H9 (cell line): ENCODE measurements around the gene CAPN8. TPM values are rescaled to one million over a fixed set of nuclear protein-coding genes. Genes with fewer than 3 reads are reported as not detected.

Experiments
- DNase-seq: peaks from one replicate; pipeline ENCODE4 v3.0.0-alpha.2; 2017
- H2AFZ ChIP-seq: one replicate; pipeline ENCODE4 v1.6.1; 2013; ENCODE audit warnings: mild to moderate bottlenecking, low read length, control low read depth, moderate library complexity
- H2AK5ac ChIP-seq: 2 replicates; pipeline ENCODE4 v1.6.1; 2013; ENCODE audit warnings: low read length, control low read depth, mixed read lengths; ENCODE audit not compliant: insufficient read length
- H2BK120ac ChIP-seq: one replicate; pipeline ENCODE4 v1.6.1; 2013; ENCODE audit warnings: low read depth, mild to moderate bottlenecking, low read length, control low read depth, inconsistent platforms; ENCODE audit not compliant: poor library complexity, severe bottlenecking
- H2BK12ac ChIP-seq: 2 replicates; pipeline ENCODE4 v1.6.1; 2013; ENCODE audit warnings: low read length, control low read depth, mixed read lengths, low read depth; ENCODE audit not compliant: insufficient read length
- H2BK15ac ChIP-seq: 2 replicates; pipeline ENCODE4 v1.6.1; 2013; ENCODE audit warnings: low read depth, low read length, control low read depth
- H2BK20ac ChIP-seq: one replicate; pipeline ENCODE4 v1.6.1; 2013; ENCODE audit warnings: low read depth, mild to moderate bottlenecking, low read length, control low read depth, inconsistent platforms; ENCODE audit not compliant: poor library complexity, severe bottlenecking
- H2BK5ac ChIP-seq: 2 replicates; pipeline ENCODE4 v1.6.1; 2013; ENCODE audit warnings: low read length, control low read depth, mixed read lengths; ENCODE audit not compliant: insufficient read length
- H3K14ac ChIP-seq: 2 replicates; pipeline ENCODE4 v1.6.1; 2013; ENCODE audit warnings: low read length, control low read depth; ENCODE audit not compliant: insufficient read depth
- H3K18ac ChIP-seq: 2 replicates; pipeline ENCODE4 v1.6.1; 2013; ENCODE audit warnings: low read depth, mild to moderate bottlenecking, mixed read lengths, low read length, control low read depth; ENCODE audit not compliant: insufficient read length
- H3K23ac ChIP-seq: 2 replicates; pipeline ENCODE4 v1.6.1; 2013; ENCODE audit warnings: low read length, control low read depth, mixed read lengths, low read depth; ENCODE audit not compliant: insufficient read length
- H3K23me2 ChIP-seq: 2 replicates; pipeline ENCODE4 v1.6.1; 2013; ENCODE audit warnings: low read depth, mild to moderate bottlenecking, mixed read lengths, low read length, control low read depth; ENCODE audit not compliant: insufficient read length, poor library complexity, severe bottlenecking
- H3K27ac ChIP-seq: 2 replicates; pipeline ENCODE4 v1.5.1; 2013; ENCODE audit warnings: low read length, control low read depth, mixed read lengths, low read depth; ENCODE audit not compliant: insufficient read length
- H3K27me3 ChIP-seq: 2 replicates; pipeline ENCODE4 v1.6.1; 2013; ENCODE audit warnings: low read length, control low read depth, inconsistent platforms; ENCODE audit not compliant: insufficient read depth
- H3K4ac ChIP-seq: 2 replicates; pipeline ENCODE4 v1.6.1; 2013; ENCODE audit warnings: low read depth, mild to moderate bottlenecking, control low read depth, inconsistent platforms, low read length, moderate library complexity
- H3K4me1 ChIP-seq: 2 replicates; pipeline ENCODE4 v1.6.1; 2013; ENCODE audit warnings: low read length, control low read depth, inconsistent platforms; ENCODE audit not compliant: insufficient read depth
- H3K4me2 ChIP-seq: 2 replicates; pipeline ENCODE4 v1.6.1; 2013; ENCODE audit warnings: low read length, control low read depth, mixed read lengths; ENCODE audit not compliant: insufficient read length, insufficient read depth
- H3K56ac ChIP-seq: 2 replicates; pipeline ENCODE4 v1.6.1; 2013; ENCODE audit warnings: low read depth, mild to moderate bottlenecking, mixed read lengths, low read length, control low read depth; ENCODE audit not compliant: insufficient read length
- H3K79me1 ChIP-seq: 2 replicates; pipeline ENCODE4 v1.6.1; 2013; ENCODE audit warnings: low read depth, mild to moderate bottlenecking, moderate library complexity, low read length, control low read depth, inconsistent platforms; ENCODE audit not compliant: insufficient read depth, poor library complexity, severe bottlenecking
- H3K79me2 ChIP-seq: 2 replicates; pipeline ENCODE4 v1.6.1; 2013; ENCODE audit warnings: low read length, control low read depth, inconsistent platforms; ENCODE audit not compliant: insufficient read depth
- H3K9ac ChIP-seq: 2 replicates; pipeline ENCODE4 v1.6.1; 2013; ENCODE audit warnings: low read length, control low read depth, mixed read lengths; ENCODE audit not compliant: insufficient read length; ENCODE audit errors: extremely low read depth
- H3K9me3 ChIP-seq: one replicate; pipeline ENCODE4 v1.6.1; 2013; ENCODE audit warnings: low read depth, low read length, inconsistent platforms; ENCODE audit not compliant: control insufficient read depth
- H3T11ph ChIP-seq: one replicate; pipeline ENCODE4 v1.6.1; 2013; ENCODE audit warnings: mild to moderate bottlenecking, low read length, control low read depth, inconsistent platforms
- H4K20me1 ChIP-seq: one replicate; pipeline ENCODE4 v1.6.1; 2013; ENCODE audit not compliant: control insufficient read depth, insufficient read length, insufficient read depth
- H4K5ac ChIP-seq: 2 replicates; pipeline ENCODE4 v1.6.1; 2013; ENCODE audit warnings: low read depth, mild to moderate bottlenecking, mixed read lengths, low read length, control low read depth; ENCODE audit not compliant: insufficient read length
- H4K8ac ChIP-seq: replicated peaks from 2 replicates; pipeline ENCODE4 v1.6.1; 2013; ENCODE audit warnings: low read length, control low read depth, mixed read lengths, low read depth; ENCODE audit not compliant: insufficient read length
- H4K91ac ChIP-seq: 2 replicates; pipeline ENCODE4 v1.6.1; 2013; ENCODE audit warnings: low read depth, mild to moderate bottlenecking, moderate library complexity, mixed read lengths, low read length, control low read depth; ENCODE audit not compliant: insufficient read length
- H3K27ac Mint-ChIP-seq, 3 experiments: 2 replicates in 2 of 3; 3 replicates in 1 of 3; pipeline ENCODE4 v1.8.0; 2020 to 2021; ENCODE audit warnings: mixed read lengths in 3 of 3, mild to moderate bottlenecking in 1 of 3, moderate library complexity in 1 of 3
- H3K27me3 Mint-ChIP-seq: 2 replicates; pipeline ENCODE4 v1.8.0; 2021; ENCODE audit warnings: low read depth, mild to moderate bottlenecking, moderate library complexity, mixed read lengths
- H3K36me3 Mint-ChIP-seq, 3 experiments: 2 replicates in 2 of 3; 3 replicates in 1 of 3; pipeline ENCODE4 v1.8.0; 2020 to 2021; ENCODE audit warnings: low read depth in 3 of 3, mixed read lengths in 3 of 3; ENCODE audit not compliant: insufficient read depth in 1 of 3
- H3K4me1 Mint-ChIP-seq, 2 experiments: 2 replicates each; pipeline ENCODE4 v1.8.0; 2020; ENCODE audit warnings: mixed read lengths in 2 of 2
- H3K4me3 Mint-ChIP-seq, 2 experiments: 2 replicates in 1 of 2; 3 replicates in 1 of 2; pipeline ENCODE4 v1.8.0; 2020 to 2021; ENCODE audit warnings: mild to moderate bottlenecking in 2 of 2, mixed read lengths in 2 of 2, moderate library complexity in 1 of 2
- H3K9me3 Mint-ChIP-seq, 2 experiments: 2 replicates in 1 of 2; 3 replicates in 1 of 2; pipeline ENCODE4 v1.8.0; 2020; ENCODE audit warnings: mild to moderate bottlenecking in 2 of 2, mixed read lengths in 2 of 2, moderate library complexity in 1 of 2
- CTCF ChIP-seq: fragments of 200-600 bp; sonication (generic); conservative IDR thresholded peaks from 3 replicates; pipeline ENCODE4 v1.8.0; 2021; ENCODE audit warnings: antibody characterized with exemption, mild to moderate bottlenecking
- WGBS: extraction: QIAGEN DNeasy Blood & Tissue Kit; methylation state at CpG from one replicate; pipeline ENCODE4 v1.1.7; 2013; ENCODE audit warnings: missing lambda C conversion rate, low lambda C conversion rate, mixed read lengths; ENCODE audit not compliant: insufficient read length; ENCODE audit errors: extremely low coverage; 5-methylcytosine and 5-hydroxymethylcytosine counted together
- total RNA-seq: library from RNA; stranded (reverse); gene quantifications from 2 replicates; pipeline ENCODE4 v1.2.1, GENCODE V29; 2021

CAPN8 gene
- total RNA-seq, 1 experiment from 2014 or later, result not detected

DNA sequence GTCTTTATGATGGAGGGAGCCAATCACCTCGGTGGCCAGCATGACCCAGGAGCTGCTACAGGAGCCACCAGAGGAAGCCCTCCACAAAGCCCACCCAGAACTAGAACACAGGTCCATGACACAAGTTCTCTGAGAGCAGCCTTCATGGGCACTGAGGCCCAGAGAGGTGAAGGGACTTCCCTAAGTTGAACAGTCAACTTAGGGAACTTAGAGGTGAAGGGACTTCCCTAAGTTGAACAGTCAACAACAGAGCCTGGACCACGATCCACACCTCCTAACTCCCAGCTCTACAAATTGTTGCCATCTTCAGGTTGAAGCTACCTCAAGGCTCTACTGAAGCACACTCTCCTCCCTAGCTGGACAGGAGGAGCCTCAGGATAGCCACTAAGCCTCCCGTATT is 139.5 kb downstream of the CAPN8 start:
- H2BK20ac ChIP-seq, result no peak overlapping the region
- no peak overlapping the region for H2BK15ac ChIP-seq
- no peak overlapping the region for H3K27ac ChIP-seq
- no peaks in the 10 kb centered on the region for H3K27me3 ChIP-seq
- H4K8ac ChIP-seq, result no peak overlapping the region
- no peaks in the 10 kb centered on the region for H3K23me2 ChIP-seq
- H3K14ac ChIP-seq, result no peak overlapping the region
- no peaks in the 10 kb centered on the region for H4K20me1 ChIP-seq
- Mint-ChIP-seq H3K36me3 (peaks cover 0 to 2% (median 0%) of the 10 kb centered on the region in 3 experiments; a peak in 3 of 7 replicates), H3K9me3 (peaks cover 12 to 13% of the 10 kb centered on the region in 2 experiments; a peak in 3 of 5 replicates), H3K27me3 (peaks cover 1% of the 10 kb centered on the region), H3K4me1 (peaks cover 3 to 4% of the 10 kb centered on the region in 2 experiments; a peak in 3 of 4 replicates), H3K27ac (no peak overlapping the region), H3K4me3 (no peak overlapping the region)
- H4K5ac ChIP-seq, result no peak overlapping the region
- no peak overlapping the region for H3K23ac ChIP-seq
- H3K79me1 ChIP-seq, result no peaks in the 10 kb centered on the region
- H3K4me1 ChIP-seq, result no peaks in the 10 kb centered on the region
- H3K9me3 ChIP-seq, result no peaks in the 10 kb centered on the region
- no peak overlapping the region for H3K4me2 ChIP-seq
- H3K56ac ChIP-seq, result no peak overlapping the region
- no peak overlapping the region for H4K91ac ChIP-seq
- no peak overlapping the region for H3K4ac ChIP-seq
- DNase-seq, result no peak
- no peak overlapping the region for H2AK5ac ChIP-seq
- no peak overlapping the region for H3K18ac ChIP-seq
- H3T11ph ChIP-seq, result no peak overlapping the region
- H3K9ac ChIP-seq, result no peak overlapping the region
- WGBS, result no CpG with 5 or more reads among the region's 3 CpGs
- H2BK12ac ChIP-seq, result no peak overlapping the region
- TF ChIP-seq CTCF, result no peak
- H2BK120ac ChIP-seq, result no peak overlapping the region
- no peak overlapping the region for H2AFZ ChIP-seq
- H3K79me2 ChIP-seq, result no peaks in the 10 kb centered on the region
- H2BK5ac ChIP-seq, result no peak overlapping the region
